GM23338 (cell line): Measurements from ENCODE around the gene PCYT2. TPM values are rescaled to one million over a fixed set of nuclear protein-coding genes. Genes with fewer than 3 reads are reported as not detected.

Source experiments
- ATAC-seq: fragments of 200-7000 bp; cut with Tn5 transposase; 3 replicates; pipeline ENCODE4 v1.9.1; 2020
- DNase-seq: peaks from one replicate; pipeline ENCODE4 v3.0.0-alpha.2; 2015; ENCODE audit warnings: low spot score
- H2AFZ ChIP-seq: fragments of 200-600 bp; sonication (generic); 2 replicates; pipeline ENCODE4 v1.8.0; 2016; ENCODE audit warnings: antibody characterized with exemption, mild to moderate bottlenecking, moderate library complexity
- H3F3A ChIP-seq: fragments of 200-600 bp; sonication (generic); replicated peaks from 2 replicates; pipeline ENCODE4 v1.8.0; 2017; ENCODE audit warnings: antibody characterized with exemption, mixed run types, low read depth
- H3K27ac ChIP-seq: fragments of 200-600 bp; sonication (generic); 2 replicates; pipeline ENCODE4 v1.6.1; 2016; ENCODE audit warnings: low read depth
- H3K27me3 ChIP-seq: fragments of 200-600 bp; sonication (generic); 2 replicates; pipeline ENCODE4 v1.8.0; 2016; ENCODE audit warnings: mild to moderate bottlenecking, mixed run types, moderate library complexity; ENCODE audit not compliant: insufficient read depth
- H3K36me3 ChIP-seq: fragments of 200-600 bp; sonication (generic); 2 replicates; pipeline ENCODE4 v1.8.0; 2016; ENCODE audit warnings: mild to moderate bottlenecking; ENCODE audit not compliant: insufficient read depth
- H3K4me1 ChIP-seq: fragments of 200-600 bp; sonication (generic); 2 replicates; pipeline ENCODE4 v1.8.0; 2016; ENCODE audit warnings: mild to moderate bottlenecking, moderate library complexity; ENCODE audit not compliant: insufficient read depth
- H3K4me2 ChIP-seq: fragments of 200-600 bp; sonication (generic); 2 replicates; pipeline ENCODE4 v1.7.1; 2017; ENCODE audit warnings: mixed run types
- H3K4me3 ChIP-seq: fragments of 200-600 bp; sonication (generic); 2 replicates; pipeline ENCODE4 v1.6.1; 2016; ENCODE audit warnings: mixed run types
- H3K79me2 ChIP-seq: fragments of 200-600 bp; sonication (generic); replicated peaks from 2 replicates; pipeline ENCODE4 v1.8.0; 2017; ENCODE audit warnings: mild to moderate bottlenecking; ENCODE audit not compliant: insufficient read depth
- H3K9me2 ChIP-seq: fragments of 200-600 bp; sonication (generic); 2 replicates; pipeline ENCODE4 v1.8.0; 2017; ENCODE audit not compliant: insufficient read depth
- H4K20me1 ChIP-seq: fragments of 200-600 bp; sonication (generic); replicated peaks from 2 replicates; pipeline ENCODE4 v1.8.0; 2017; ENCODE audit warnings: mild to moderate bottlenecking; ENCODE audit not compliant: insufficient read depth
- H3K27ac Mint-ChIP-seq: 2 replicates; pipeline ENCODE4 v1.8.0; 2020; ENCODE audit warnings: inconsistent platforms, mild to moderate bottlenecking, moderate library complexity, mixed read lengths
- H3K27me3 Mint-ChIP-seq: 3 replicates; pipeline ENCODE4 v1.8.0; 2022; ENCODE audit warnings: low read depth, mild to moderate bottlenecking, moderate library complexity, mixed read lengths, inconsistent platforms; ENCODE audit not compliant: insufficient read depth, poor library complexity
- H3K36me3 Mint-ChIP-seq: 3 replicates; pipeline ENCODE4 v1.8.0; 2021; ENCODE audit warnings: low read depth, mild to moderate bottlenecking, inconsistent platforms, moderate library complexity, mixed read lengths
- H3K4me1 Mint-ChIP-seq: 3 replicates; pipeline ENCODE4 v1.8.0; 2020; ENCODE audit warnings: mild to moderate bottlenecking, inconsistent platforms, mixed read lengths
- H3K4me3 Mint-ChIP-seq: 3 replicates; pipeline ENCODE4 v1.8.0; 2021; ENCODE audit warnings: moderate library complexity, mild to moderate bottlenecking, inconsistent platforms, mixed read lengths
- H3K9me3 Mint-ChIP-seq: 3 replicates; pipeline ENCODE4 v1.8.0; 2020; ENCODE audit warnings: moderate library complexity, mild to moderate bottlenecking, inconsistent platforms, mixed read lengths
- EZH2 ChIP-seq: fragments of 200-600 bp; sonication (generic); IDR thresholded peaks from one replicate; pipeline ENCODE4 v1.8.0; 2017; ENCODE audit warnings: antibody characterized with exemption, mild to moderate bottlenecking, low read depth; ENCODE audit not compliant: unreplicated experiment
- EZH2phosphoT487 ChIP-seq: fragments of 200-600 bp; sonication (generic); IDR thresholded peaks from one replicate; pipeline ENCODE4 v1.8.1; 2018; ENCODE audit warnings: antibody characterized with exemption; ENCODE audit not compliant: unreplicated experiment
- JUNB ChIP-seq: IDR thresholded peaks from one replicate; pipeline ENCODE4 v1.6.1; 2016; ENCODE audit warnings: antibody characterized with exemption; ENCODE audit not compliant: unreplicated experiment
- NANOG ChIP-seq: IDR thresholded peaks from 2 replicates; pipeline ENCODE4 v1.6.1; 2016; ENCODE audit warnings: antibody characterized with exemption, borderline replicate concordance
- POLR2AphosphoS5 ChIP-seq: IDR thresholded peaks from 2 replicates; pipeline ENCODE4 v1.6.1; 2016; ENCODE audit warnings: antibody characterized with exemption, low read depth
- ZNF331 ChIP-seq: fragments of 250-450 bp; sonication (Bioruptor Pico); IDR thresholded peaks from 2 replicates; pipeline ENCODE4 v1.5.0; 2020; ENCODE audit warnings: low read depth, mild to moderate bottlenecking, moderate library complexity
- polyA plus RNA-seq: library from polyadenylated mRNA; unstranded; fragments of >200 nt; fragmentation: Nextera tagmentation; extraction: Ambion mirVana; gene quantifications from 2 replicates; pipeline ENCODE4 v1.2.1, GENCODE V29; 2016
- total RNA-seq: library from RNA; depleted of rRNA; stranded (reverse); fragments of >200 nt; shearing (Covaris generic); gene quantifications from 2 replicates; pipeline ENCODE4 v1.2.3, GENCODE V29; 2014
- TF ChIP-seq, protein P1 (sequence below): IDR thresholded peaks from 2 replicates; pipeline ENCODE4 v1.6.1; 2016; ENCODE audit warnings: antibody characterized with exemption
- TF ChIP-seq, protein P2 (sequence below), 2 experiments: fragments of 200-600 bp in 1 of 2; sonication (generic) in 1 of 2; conservative IDR thresholded peaks; 2 replicates each; pipeline versions ENCODE4 v1.5.1 to v1.6.1; 2016 to 2017; ENCODE audit warnings: antibody characterized with exemption in 2 of 2, low read depth in 2 of 2, mild to moderate bottlenecking in 2 of 2, moderate library complexity in 1 of 2
- TF ChIP-seq, protein P3 (sequence below): IDR thresholded peaks from one replicate; pipeline ENCODE4 v1.6.1; 2018; ENCODE audit warnings: antibody characterized with exemption; ENCODE audit not compliant: unreplicated experiment

The PCYT2 gene
- total and polyA plus RNA-seq, 2 experiments from 2014 or later = 51.6 to 82.9 TPM

DNA sequence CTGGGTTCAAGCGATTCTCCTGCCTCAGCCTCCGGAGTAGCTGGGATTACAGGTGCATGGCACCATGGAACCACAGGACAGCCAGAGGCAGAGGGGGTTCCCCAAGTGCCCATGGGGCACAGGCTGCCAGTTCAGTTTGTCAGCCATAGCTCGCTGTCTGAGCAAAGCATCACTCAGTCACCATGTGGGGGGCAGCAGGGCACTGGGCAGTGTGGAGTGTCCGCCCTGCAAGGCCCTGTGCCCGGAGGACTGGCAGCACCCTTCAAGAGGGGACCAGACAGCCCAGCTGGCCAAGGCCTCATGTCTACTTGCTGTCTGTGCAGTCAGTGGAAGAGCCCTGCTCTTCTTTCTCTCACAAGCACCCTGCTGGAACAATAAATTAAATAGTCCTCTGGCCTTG, 26.2 kb downstream of the PCYT2 start (continued):
- TF ChIP-seq POLR2AphosphoS5 (no peak), NANOG (no peak), JUNB (no peak)
- TF ChIP-seq, protein P1, sequence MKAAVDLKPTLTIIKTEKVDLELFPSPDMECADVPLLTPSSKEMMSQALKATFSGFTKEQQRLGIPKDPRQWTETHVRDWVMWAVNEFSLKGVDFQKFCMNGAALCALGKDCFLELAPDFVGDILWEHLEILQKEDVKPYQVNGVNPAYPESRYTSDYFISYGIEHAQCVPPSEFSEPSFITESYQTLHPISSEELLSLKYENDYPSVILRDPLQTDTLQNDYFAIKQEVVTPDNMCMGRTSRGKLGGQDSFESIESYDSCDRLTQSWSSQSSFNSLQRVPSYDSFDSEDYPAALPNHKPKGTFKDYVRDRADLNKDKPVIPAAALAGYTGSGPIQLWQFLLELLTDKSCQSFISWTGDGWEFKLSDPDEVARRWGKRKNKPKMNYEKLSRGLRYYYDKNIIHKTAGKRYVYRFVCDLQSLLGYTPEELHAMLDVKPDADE = no peak
- TF ChIP-seq, protein P2, sequence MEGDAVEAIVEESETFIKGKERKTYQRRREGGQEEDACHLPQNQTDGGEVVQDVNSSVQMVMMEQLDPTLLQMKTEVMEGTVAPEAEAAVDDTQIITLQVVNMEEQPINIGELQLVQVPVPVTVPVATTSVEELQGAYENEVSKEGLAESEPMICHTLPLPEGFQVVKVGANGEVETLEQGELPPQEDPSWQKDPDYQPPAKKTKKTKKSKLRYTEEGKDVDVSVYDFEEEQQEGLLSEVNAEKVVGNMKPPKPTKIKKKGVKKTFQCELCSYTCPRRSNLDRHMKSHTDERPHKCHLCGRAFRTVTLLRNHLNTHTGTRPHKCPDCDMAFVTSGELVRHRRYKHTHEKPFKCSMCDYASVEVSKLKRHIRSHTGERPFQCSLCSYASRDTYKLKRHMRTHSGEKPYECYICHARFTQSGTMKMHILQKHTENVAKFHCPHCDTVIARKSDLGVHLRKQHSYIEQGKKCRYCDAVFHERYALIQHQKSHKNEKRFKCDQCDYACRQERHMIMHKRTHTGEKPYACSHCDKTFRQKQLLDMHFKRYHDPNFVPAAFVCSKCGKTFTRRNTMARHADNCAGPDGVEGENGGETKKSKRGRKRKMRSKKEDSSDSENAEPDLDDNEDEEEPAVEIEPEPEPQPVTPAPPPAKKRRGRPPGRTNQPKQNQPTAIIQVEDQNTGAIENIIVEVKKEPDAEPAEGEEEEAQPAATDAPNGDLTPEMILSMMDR (conservative IDR thresholded peaks at IDR 0.05; ENCODE audit: low read depth in 2 of 2) = no peak

DNA sequence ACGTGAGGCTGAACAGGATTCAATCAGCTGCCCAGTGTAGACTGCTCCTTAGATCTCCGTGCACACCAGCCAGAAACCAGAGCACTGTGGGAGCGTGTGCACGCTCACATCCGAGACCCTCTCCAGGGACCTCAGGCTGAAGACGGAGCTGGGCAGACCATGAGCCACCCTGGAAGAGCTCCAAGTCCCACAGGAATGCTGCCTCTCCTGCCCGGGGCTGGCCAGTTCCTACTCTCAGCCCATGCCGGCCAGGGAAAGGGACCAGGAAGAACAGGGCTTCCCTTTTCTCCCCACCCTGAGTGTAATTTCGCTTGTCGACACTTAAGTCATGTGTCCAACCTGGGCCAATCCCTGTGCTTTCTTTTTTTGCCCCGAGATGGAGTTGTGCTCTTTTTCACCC, 26.7 kb downstream of the PCYT2 start:
- Histone ChIP-seq H4K20me1 (peaks cover 18% of the 10 kb centered on the region), H3K36me3 (peaks cover 27% of the 10 kb centered on the region), H3F3A (peaks cover 11% of the 10 kb centered on the region)

More for the DNA sequence above, 26.7 kb downstream of the PCYT2 start:
- no peak for DNase-seq
- no peaks in the 10 kb centered on the region for H3K9me2 ChIP-seq
- H2AFZ ChIP-seq = no peak overlapping the region
- peaks cover 25% of the 10 kb centered on the region for H3K79me2 ChIP-seq
- H3K4me3 ChIP-seq = no peak overlapping the region
- H3K27me3 Mint-ChIP-seq = peaks cover 22% of the 10 kb centered on the region
- no peaks in the 10 kb centered on the region for H3K9me3 Mint-ChIP-seq
- no peaks in the 10 kb centered on the region for H3K27me3 ChIP-seq
- H3K27ac Mint-ChIP-seq = no peak overlapping the region
- H3K4me3 Mint-ChIP-seq = no peak overlapping the region
- no peaks in the 10 kb centered on the region for H3K4me1 ChIP-seq
- H3K27ac ChIP-seq = no peak overlapping the region
- no peaks in the 10 kb centered on the region; the same call in 2 of the 3 replicates for H3K4me1 Mint-ChIP-seq
- no peak overlapping the region for H3K4me2 ChIP-seq
- TF ChIP-seq ZNF331 (CRISPR knock-in tag) (no peak), NANOG (no peak), EZH2 (no peak), EZH2phosphoT487 (no peak), POLR2AphosphoS5 (no peak)
- TF ChIP-seq, protein P2 (conservative IDR thresholded peaks at IDR 0.05; ENCODE audit: low read depth in 2 of 2) = no peak
- TF ChIP-seq, protein P1 = no peak
- TF ChIP-seq, protein P3, sequence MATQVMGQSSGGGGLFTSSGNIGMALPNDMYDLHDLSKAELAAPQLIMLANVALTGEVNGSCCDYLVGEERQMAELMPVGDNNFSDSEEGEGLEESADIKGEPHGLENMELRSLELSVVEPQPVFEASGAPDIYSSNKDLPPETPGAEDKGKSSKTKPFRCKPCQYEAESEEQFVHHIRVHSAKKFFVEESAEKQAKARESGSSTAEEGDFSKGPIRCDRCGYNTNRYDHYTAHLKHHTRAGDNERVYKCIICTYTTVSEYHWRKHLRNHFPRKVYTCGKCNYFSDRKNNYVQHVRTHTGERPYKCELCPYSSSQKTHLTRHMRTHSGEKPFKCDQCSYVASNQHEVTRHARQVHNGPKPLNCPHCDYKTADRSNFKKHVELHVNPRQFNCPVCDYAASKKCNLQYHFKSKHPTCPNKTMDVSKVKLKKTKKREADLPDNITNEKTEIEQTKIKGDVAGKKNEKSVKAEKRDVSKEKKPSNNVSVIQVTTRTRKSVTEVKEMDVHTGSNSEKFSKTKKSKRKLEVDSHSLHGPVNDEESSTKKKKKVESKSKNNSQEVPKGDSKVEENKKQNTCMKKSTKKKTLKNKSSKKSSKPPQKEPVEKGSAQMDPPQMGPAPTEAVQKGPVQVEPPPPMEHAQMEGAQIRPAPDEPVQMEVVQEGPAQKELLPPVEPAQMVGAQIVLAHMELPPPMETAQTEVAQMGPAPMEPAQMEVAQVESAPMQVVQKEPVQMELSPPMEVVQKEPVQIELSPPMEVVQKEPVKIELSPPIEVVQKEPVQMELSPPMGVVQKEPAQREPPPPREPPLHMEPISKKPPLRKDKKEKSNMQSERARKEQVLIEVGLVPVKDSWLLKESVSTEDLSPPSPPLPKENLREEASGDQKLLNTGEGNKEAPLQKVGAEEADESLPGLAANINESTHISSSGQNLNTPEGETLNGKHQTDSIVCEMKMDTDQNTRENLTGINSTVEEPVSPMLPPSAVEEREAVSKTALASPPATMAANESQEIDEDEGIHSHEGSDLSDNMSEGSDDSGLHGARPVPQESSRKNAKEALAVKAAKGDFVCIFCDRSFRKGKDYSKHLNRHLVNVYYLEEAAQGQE = no peak
- ATAC-seq = 0 out of 3 replicates have a peak, but pooled peaks have one; percentile 13
- H3K36me3 Mint-ChIP-seq = peaks cover 88% of the 10 kb centered on the region
